ENCODE results near the gene OTOA. TPM values are rescaled to one million over a fixed set of nuclear protein-coding genes. Genes with fewer than 3 reads are reported as not detected.
"Not testable (repeated sequence)": the region's sequence is repeated elsewhere in the genome, so short reads cannot be mapped to it uniquely, and the experiment has no call there.

OTOA gene
- total RNA-seq, 2 experiments from 2014 or later = not detected

DNA sequence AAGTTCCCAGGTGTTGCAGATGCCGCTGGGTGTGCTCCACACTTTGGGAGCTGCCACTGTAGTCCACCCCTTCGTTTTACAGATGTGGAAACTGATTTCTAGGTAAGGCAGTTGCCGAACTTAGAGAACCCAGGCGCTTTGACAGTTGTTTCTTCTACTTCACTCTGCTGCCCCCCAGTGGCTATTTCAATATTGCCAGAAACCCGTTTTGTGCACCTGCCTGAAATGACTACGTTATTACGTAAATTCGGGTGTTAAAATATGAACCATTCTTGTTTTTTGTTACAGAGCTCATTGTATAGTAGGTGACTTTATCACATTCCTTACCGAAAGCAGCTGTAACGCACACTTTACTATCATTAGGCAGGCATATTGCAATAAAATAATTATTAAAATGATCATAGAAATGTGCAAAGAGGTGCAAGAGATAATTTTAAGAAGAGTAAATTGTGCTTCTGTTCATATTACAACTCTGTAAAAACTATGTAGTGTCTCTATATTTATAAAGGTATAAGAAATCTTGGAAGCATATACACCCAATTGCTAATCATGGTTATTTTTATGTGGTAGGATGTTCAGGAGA, 44.9 kb downstream of the OTOA start:
- Mint-ChIP-seq H3K4me1 (ENCODE audit: low read depth) (peaks cover 4% of the 10 kb centered on the region), H3K36me3 (ENCODE audit: low read depth) (no peaks in the 10 kb centered on the region), H3K27me3 (ENCODE audit: low read depth) (no peaks in the 10 kb centered on the region), H3K9me3 (no peaks in the 10 kb centered on the region), H3K27ac (no peak overlapping the region), H3K4me3 (no peak overlapping the region)
- intact Hi-C loops (cut with micrococcal nuclease) = loop anchor here (2.0 kb wide), 1 partner anchor 124 kb away; no protein-coding TSS in a partner anchor
- peak; percentile 96 for DNase-seq
- CTCF ChIA-PET = interaction anchor here (0.6 to 6.5 kb wide), 22 partner anchors 9 to 142 kb away, joined by 3 to 49 read pairs (median 4); partner anchors contain the start of gene OTOA

- no peaks in the 10 kb centered on the region for H3K9me3 Mint-ChIP-seq
- no peaks in the 10 kb centered on the region for H3K36me3 Mint-ChIP-seq (ENCODE audit: low read depth)
- no peak for DNase-seq
- no peaks in the 10 kb centered on the region for H3K27me3 Mint-ChIP-seq (ENCODE audit: low read depth)
- H3K4me1 Mint-ChIP-seq (ENCODE audit: low read depth) = peaks cover 4% of the 10 kb centered on the region
- intact Hi-C loops (cut with micrococcal nuclease) = no loop called here
- CTCF ChIA-PET = interaction anchor here (0.5 to 1.1 kb wide), 3 partner anchors 28 to 70 kb away, joined by 3 to 7 read pairs (median 3); no protein-coding TSS in a partner anchor
- H3K4me3 Mint-ChIP-seq = no peak overlapping the region
- no peak overlapping the region for H3K27ac Mint-ChIP-seq
Measured at GRCh38 chr16:21710938-21711337, 47.2 kb downstream of the OTOA start.

GRCh38 chr16:21713549-21714368, 50.0 kb downstream of the OTOA start:
- no peaks in the 10 kb centered on the region for H3K27me3 Mint-ChIP-seq (ENCODE audit: low read depth)
- no peak overlapping the region for H3K4me3 Mint-ChIP-seq
- no peaks in the 10 kb centered on the region for H3K9me3 Mint-ChIP-seq
- H3K36me3 Mint-ChIP-seq (ENCODE audit: low read depth) = no peaks in the 10 kb centered on the region
- DNase-seq = no peak
- no peak overlapping the region for H3K27ac Mint-ChIP-seq
- H3K4me1 Mint-ChIP-seq (ENCODE audit: low read depth) = no peaks in the 10 kb centered on the region
- CTCF ChIA-PET = no interaction called here
- intact Hi-C loops (cut with micrococcal nuclease) = no loop called here

GRCh38 chr16:21714369-21714618, 50.5 kb downstream of the OTOA start:
- H3K27ac Mint-ChIP-seq; H3K4me3 Mint-ChIP-seq; intact Hi-C loops (cut with micrococcal nuclease); DNase-seq; H3K9me3 Mint-ChIP-seq; CTCF ChIA-PET; H3K4me1 Mint-ChIP-seq (ENCODE audit: low read depth); H3K36me3 Mint-ChIP-seq (ENCODE audit: low read depth); H3K27me3 Mint-ChIP-seq (ENCODE audit: low read depth): not testable (repeated sequence)

DNA sequence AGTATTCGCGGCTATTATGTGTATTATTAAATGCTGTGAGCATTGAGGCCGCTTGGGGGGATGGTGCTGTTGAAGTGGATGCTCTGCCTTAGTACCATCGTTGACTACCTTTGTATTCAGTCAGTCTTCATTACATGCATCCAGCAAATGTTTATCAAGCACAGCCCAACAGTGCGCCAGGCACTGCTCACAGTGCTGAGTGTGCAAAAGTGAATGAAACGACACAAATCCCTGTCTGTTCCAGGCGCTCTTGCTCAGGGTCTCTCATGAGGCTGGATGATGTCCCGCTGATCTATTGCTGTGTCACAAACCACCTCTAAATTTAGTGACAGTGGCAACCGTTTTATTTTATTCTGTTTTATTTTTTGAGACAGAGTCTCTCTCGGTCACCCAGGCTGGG, 53.8 kb downstream of the OTOA start:
- CTCF ChIA-PET = interaction anchor here (1.0 to 1.8 kb wide), 2 partner anchors 9 to 136 kb away, joined by 3 to 4 read pairs; no protein-coding TSS in a partner anchor
- intact Hi-C loops (cut with micrococcal nuclease) = no loop called here
- DNase-seq = no peak
- Mint-ChIP-seq H3K4me3 (no peak overlapping the region), H3K9me3 (no peaks in the 10 kb centered on the region), H3K27ac (no peak overlapping the region), H3K27me3 (ENCODE audit: low read depth) (no peaks in the 10 kb centered on the region), H3K4me1 (ENCODE audit: low read depth) (peaks cover 3% of the 10 kb centered on the region), H3K36me3 (ENCODE audit: low read depth) (no peaks in the 10 kb centered on the region)

DNA sequence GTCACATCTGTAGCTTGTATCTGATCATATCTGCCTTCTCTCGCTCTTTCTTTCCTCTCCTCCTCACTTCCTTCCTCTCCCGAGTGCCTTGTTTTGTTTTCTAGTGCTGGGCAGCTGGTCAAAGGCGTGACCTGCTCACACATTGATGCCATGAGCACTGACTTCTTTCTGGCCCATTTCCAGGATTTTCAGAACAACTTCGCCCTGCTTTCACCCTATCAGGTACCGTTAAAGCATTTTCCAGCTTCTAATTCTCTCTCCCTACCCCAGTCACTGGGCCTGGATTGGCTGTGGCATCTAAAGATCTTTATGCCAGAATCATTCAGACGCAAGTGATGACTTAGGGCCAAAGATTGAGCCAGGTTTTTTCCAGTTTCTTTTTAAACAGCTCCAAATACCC, 55.5 kb downstream of the OTOA start:
- intact Hi-C loops (cut with micrococcal nuclease) = no loop called here
- H3K27ac Mint-ChIP-seq = no peak overlapping the region
- no peaks in the 10 kb centered on the region for H3K36me3 Mint-ChIP-seq (ENCODE audit: low read depth)
- no peaks in the 10 kb centered on the region for H3K27me3 Mint-ChIP-seq (ENCODE audit: low read depth)
- H3K9me3 Mint-ChIP-seq = no peaks in the 10 kb centered on the region
- H3K4me3 Mint-ChIP-seq = no peak overlapping the region
- CTCF ChIA-PET = interaction anchor here (1.1 kb wide), 1 partner anchor 12 kb away, joined by 3 read pairs; no protein-coding TSS in a partner anchor
- H3K4me1 Mint-ChIP-seq (ENCODE audit: low read depth) = peaks cover 8% of the 10 kb centered on the region
- no peak for DNase-seq

GRCh38 chr16:21720533-21720932, 56.8 kb downstream of the OTOA start:
- H3K4me1 Mint-ChIP-seq (ENCODE audit: low read depth) = peaks cover 8% of the 10 kb centered on the region
- no peak overlapping the region for H3K4me3 Mint-ChIP-seq
- DNase-seq = no peak
- H3K27me3 Mint-ChIP-seq (ENCODE audit: low read depth) = no peaks in the 10 kb centered on the region
- no peak overlapping the region for H3K27ac Mint-ChIP-seq
- intact Hi-C loops (cut with micrococcal nuclease) = no loop called here
- H3K36me3 Mint-ChIP-seq (ENCODE audit: low read depth) = no peaks in the 10 kb centered on the region
- CTCF ChIA-PET = interaction anchor here (0.9 kb wide), 1 partner anchor 63 kb away, joined by 3 read pairs; no protein-coding TSS in a partner anchor
- H3K9me3 Mint-ChIP-seq = no peaks in the 10 kb centered on the region

- intact Hi-C loops (cut with micrococcal nuclease) = no loop called here
- peaks cover 4% of the 10 kb centered on the region for H3K27me3 Mint-ChIP-seq (ENCODE audit: low read depth)
- H3K4me1 Mint-ChIP-seq (ENCODE audit: low read depth) = peaks cover 18% of the 10 kb centered on the region
- H3K9me3 Mint-ChIP-seq = no peaks in the 10 kb centered on the region
- H3K36me3 Mint-ChIP-seq (ENCODE audit: low read depth) = no peaks in the 10 kb centered on the region
- no peak for DNase-seq
- no peak overlapping the region for H3K27ac Mint-ChIP-seq
- H3K4me3 Mint-ChIP-seq = no peak overlapping the region
- CTCF ChIA-PET = interaction anchor here (1.0 to 1.2 kb wide), 2 partner anchors 14 to 65 kb away, joined by 4 to 7 read pairs; no protein-coding TSS in a partner anchor
Measured at GRCh38 chr16:21722771-21723455, 59.1 kb downstream of the OTOA start.

DNA sequence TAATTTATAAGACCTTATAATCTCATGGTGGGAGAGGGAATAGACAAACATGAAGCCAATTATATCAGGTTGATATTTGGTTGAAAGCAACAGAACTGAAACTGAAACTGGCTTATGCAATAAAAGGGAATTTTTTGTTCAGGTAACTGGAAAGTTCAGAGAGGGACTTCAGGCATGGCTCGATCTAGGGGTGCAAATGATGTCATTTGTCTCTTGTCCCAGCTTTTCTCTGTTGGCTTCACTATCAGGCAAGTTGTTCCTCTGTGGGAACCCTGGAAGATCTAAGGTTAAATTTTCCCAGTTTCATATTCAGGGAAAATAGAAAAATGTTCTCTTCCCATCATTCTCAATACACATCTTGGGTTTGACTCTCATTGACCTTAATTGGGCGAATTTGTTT, 59.8 kb downstream of the OTOA start:
- H3K36me3 Mint-ChIP-seq (ENCODE audit: low read depth) = no peaks in the 10 kb centered on the region

GRCh38 chr16:21727344-21727743, 63.6 kb downstream of the OTOA start:
- peak; percentile 19 for DNase-seq
- H3K27me3 Mint-ChIP-seq (ENCODE audit: low read depth) = peaks cover 8% of the 10 kb centered on the region
- H3K36me3 Mint-ChIP-seq (ENCODE audit: low read depth) = no peaks in the 10 kb centered on the region
- H3K4me1 Mint-ChIP-seq (ENCODE audit: low read depth) = peaks cover 18% of the 10 kb centered on the region
- intact Hi-C loops (cut with micrococcal nuclease) = no loop called here
- no peaks in the 10 kb centered on the region for H3K9me3 Mint-ChIP-seq
- no peak overlapping the region for H3K27ac Mint-ChIP-seq
- CTCF ChIA-PET = no interaction called here
- no peak overlapping the region for H3K4me3 Mint-ChIP-seq

More for the DNA sequence above, 59.8 kb downstream of the OTOA start:
- CTCF ChIA-PET = no interaction called here
- DNase-seq = no peak
- intact Hi-C loops (cut with micrococcal nuclease) = no loop called here
- H3K4me3 Mint-ChIP-seq = no peak overlapping the region
- H3K9me3 Mint-ChIP-seq = no peaks in the 10 kb centered on the region
- H3K27me3 Mint-ChIP-seq (ENCODE audit: low read depth) = peaks cover 6% of the 10 kb centered on the region
- peaks cover 21% of the 10 kb centered on the region for H3K4me1 Mint-ChIP-seq (ENCODE audit: low read depth)
- H3K27ac Mint-ChIP-seq = no peak overlapping the region

GRCh38 chr16:21731233-21731632, 67.5 kb downstream of the OTOA start:
- CTCF ChIA-PET; DNase-seq; H3K27ac Mint-ChIP-seq; intact Hi-C loops (cut with micrococcal nuclease); H3K9me3 Mint-ChIP-seq; H3K4me3 Mint-ChIP-seq; H3K36me3 Mint-ChIP-seq (ENCODE audit: low read depth); H3K27me3 Mint-ChIP-seq (ENCODE audit: low read depth): not testable (repeated sequence)
- H3K4me1 Mint-ChIP-seq (ENCODE audit: low read depth) = peaks cover 13% of the 10 kb centered on the region

DNA sequence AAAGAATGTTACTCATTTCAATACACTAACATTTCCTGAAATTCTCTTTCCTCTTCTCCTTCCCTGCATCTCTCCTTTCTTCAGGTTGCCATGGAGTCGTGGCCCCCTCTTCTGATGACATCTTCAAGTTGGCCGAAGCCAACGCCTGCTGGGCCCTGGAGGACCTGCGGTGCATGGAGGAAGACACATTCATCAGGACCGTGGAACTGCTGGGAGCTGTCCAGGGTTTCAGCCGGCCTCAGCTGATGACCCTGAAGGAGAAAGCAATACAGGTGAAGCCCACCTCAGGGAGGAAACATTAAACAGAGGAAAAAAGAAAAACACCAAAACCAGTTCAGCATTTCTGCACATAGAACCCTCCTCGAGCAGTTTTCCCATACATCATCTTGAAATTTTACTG, 76.9 kb downstream of the OTOA start:
- H3K4me1 Mint-ChIP-seq (ENCODE audit: low read depth); H3K36me3 Mint-ChIP-seq (ENCODE audit: low read depth); H3K27ac Mint-ChIP-seq; CTCF ChIA-PET; intact Hi-C loops (cut with micrococcal nuclease); H3K27me3 Mint-ChIP-seq (ENCODE audit: low read depth); H3K4me3 Mint-ChIP-seq; DNase-seq; H3K9me3 Mint-ChIP-seq: not testable (repeated sequence)
